Activated CD4-positive, alpha-beta T cell treated with anti-CD3 and anti-CD28 coated beads, Interleukin-2, amount 50 U/mL, for 16 hours (primary cell): ENCODE results near the gene WIPF3.

ENCODE experiments used
- DNase-seq: peaks from one replicate; pipeline ENCODE4 v3.0.0-alpha.2; 2020

Gene WIPF3

DNA sequence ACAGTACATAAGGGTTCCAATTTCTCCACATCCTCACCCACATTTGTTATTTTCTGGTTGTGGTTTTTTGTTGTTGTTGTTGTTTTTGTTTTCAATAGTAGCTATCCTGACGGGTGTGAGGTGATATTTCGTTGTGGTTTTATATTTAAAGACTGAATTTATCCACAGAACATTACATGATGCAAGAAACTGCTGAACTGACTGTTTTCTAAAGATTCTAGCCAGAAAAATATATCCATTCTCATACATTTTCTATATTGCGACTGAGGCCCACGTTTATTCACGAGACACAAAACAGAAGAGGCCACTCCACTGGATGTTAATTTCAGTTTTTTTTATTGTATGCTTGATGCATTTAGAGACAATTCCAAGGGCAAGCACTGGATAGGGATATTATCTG lies 113.5 kb downstream of the WIPF3 start:
- DNase-seq, result no peak

DNA sequence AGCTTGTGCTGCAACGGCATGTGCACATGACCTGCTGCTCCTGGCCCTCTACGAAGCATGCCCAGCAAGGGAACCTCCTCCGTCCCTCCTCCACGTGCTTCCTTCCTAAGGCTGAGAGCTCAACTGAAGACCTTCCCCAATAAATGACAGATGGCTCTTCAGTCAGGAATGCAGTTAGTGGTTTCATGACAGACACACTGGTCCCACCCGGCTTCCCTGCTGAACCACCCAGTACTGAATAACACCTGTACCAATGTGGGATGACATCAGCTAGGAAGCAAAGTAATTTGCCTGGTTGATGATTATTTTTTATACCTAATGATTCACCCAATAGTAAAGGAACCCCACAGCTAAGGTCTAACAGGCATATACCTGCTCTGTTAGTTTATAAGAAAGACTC lies 114.2 kb downstream of the WIPF3 start:
- no peak for DNase-seq

DNA sequence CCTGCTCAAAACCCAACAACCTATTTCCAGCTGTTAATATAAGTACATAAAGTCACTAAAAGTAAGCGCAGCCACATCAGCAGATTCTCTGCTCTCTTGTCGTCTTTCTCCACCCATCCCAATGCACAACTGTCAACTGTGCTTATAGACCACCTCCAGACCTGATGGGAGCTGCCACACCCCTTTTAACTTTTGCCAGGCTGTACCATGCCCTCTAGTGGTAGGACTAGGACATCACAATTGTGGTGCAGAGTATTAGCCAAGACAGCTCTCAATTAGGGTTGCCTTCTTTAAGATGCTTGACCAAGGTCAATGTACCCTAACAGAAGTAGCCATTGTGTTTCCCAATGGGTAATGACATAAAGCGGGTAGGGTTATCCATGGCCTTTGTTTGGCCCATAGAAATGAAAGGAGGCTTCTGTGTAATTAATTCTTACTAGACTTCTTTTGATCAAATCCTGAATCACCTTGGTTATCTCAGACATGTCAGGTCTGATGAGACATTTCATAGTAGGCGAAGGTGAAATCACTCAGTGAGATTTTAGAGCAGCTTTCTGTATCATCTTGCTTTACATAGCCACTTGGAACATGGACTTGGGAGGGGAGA lies 115.2 kb downstream of the WIPF3 start:
- peak; percentile 66 for DNase-seq

DNA sequence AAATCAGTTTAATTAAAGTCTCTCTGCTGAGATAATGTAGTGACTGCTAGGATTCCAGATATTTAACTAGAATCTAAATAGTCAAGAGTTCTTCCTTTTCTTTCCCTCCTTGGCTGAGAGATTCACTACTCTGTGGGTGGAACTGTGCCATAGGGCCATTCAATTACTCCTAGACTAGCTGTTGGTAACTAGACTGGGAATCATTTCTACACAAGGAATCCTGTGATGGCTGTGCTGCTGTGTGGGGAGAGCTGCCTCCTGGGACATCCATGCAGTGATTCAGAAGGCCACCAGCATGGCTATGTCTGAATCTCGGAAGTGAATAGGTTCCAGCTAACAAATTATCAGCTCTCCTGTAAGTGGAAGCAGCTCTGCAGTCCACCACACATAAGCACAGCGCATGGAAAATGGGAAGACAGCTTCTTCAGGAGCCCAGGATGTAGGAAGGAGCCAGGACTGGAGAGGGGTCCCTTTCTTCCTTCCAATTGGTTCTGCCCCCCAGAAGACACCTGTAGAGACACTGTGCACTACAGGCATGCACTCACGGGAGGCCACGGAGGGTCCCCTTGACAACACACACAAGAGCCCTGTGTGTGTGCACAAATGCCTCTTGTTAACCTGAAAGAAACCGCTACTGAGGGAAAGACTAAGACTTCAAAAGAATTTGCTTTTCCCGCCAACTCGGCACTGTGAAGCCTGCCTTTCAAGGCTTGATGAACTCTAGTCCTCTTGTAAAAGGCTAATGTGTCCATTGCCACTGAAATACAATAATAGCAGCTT lies 116.8 kb downstream of the WIPF3 start:
- DNase-seq, result no peak

DNA sequence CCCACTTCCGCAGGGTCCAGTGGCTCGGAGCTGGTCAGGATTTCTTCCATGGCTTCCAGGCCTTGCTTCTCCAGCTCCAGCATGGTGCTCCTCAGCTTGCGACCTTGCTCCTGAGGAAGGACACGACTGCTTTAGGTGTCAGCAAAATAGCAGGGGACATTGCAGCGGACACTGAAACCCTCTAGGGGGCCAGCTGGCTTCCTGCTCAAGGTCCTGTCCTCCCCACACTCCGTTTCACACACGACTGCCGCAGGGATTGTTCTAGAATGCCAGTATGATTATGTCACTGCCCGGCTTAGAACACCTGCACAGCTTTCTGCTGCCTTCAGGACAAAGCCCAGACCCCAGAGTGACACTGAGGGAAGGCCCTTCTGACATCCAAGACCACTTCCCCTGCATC lies 117.7 kb downstream of the WIPF3 start:
- no peak for DNase-seq

DNA sequence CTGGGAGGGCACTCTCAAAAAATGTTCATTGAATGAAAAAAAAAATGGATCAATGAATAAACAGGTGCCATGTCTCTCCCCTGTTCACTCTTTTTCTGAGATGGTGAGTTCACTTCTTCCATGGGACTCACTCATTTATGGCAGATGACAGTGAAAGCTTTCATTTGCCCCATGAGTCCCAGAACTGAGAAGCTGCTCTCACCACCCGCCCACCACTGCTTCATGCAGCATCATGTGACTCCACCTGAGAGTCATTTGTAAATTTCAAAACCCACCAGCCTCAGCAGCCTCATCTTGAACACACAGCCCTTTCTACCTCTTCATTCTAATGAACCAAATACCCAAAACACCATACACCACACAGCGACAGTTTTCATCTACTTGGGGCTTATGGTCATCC lies 118.4 kb downstream of the WIPF3 start:
- DNase-seq, result no peak

DNA sequence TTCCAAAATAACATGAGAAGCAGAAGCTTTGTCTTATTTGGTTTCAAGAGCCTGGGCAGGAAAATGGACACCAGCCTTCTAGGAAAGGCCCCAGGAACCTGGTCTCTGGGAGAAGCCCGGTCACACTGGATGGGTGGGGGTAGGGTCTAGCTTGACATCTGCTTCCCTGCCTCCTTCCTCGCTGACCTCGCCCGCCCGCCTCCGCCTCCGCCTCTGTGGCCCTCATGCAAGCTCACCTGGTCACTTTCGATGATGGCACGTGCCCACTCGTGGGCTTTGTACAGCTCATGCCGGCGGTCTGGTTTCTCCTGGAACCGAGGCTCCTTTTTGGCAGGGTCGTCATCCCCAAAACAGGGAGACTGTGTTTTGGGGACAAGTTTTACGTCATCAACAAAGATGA lies 119.9 kb downstream of the WIPF3 start:
- DNase-seq, result no peak

DNA sequence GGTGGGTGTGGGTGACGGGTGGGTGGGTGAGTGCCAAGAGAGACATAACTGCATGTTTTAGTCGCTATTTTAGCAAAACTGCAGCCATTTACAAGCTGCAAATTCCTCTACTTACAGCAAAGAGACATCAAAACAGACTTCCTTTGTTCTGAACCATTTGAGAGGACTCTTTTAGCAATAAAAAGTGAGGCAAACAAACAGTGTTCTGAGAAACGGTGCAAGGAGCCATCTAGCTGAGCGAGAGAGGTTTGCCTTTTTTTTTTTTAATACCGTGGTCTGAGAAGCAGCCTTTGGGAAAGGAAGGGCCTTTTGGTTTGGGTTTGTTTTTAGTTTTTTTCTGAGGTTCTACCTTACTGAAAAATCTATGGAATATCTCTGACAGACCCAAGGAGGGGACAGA lies 120.4 kb downstream of the WIPF3 start:
- DNase-seq, result no peak

DNA sequence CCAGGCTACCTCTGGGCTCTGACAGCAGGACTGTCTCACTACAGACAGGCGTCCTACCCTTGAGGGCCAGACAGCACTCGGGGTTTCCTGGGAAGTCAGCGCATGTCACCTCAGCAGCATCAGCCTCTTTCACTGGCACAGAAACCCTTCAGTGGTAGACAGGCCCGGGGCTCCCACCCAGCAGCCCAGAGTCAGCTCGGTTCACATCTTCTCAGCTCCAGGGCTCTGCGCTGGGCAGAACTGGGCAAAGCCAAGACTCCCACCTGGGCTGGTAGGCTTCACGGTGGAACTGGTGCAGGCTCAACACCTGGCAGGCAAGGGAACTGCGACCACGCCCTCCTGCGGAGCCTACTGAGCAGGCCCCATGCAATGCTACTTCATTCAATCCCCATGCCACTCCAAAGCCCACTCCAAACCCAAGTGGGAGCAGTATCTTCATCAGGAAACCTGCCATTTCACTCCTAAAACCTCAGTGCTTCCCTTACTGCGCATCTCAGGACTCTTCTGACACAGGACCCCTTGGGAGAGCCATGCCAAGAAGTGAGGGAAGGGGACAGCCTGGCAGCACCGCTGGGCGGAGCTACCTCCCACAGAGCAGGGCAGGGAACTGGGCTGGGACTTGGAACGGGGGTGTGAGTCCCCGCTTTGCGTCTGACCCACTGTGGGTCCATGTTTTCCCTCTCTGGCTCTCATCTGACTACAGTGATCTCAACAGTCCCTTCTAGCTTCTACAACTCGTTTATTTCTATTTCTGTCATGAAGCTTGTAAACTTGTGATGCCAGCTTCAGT lies 122.9 kb downstream of the WIPF3 start:
- no peak for DNase-seq

DNA sequence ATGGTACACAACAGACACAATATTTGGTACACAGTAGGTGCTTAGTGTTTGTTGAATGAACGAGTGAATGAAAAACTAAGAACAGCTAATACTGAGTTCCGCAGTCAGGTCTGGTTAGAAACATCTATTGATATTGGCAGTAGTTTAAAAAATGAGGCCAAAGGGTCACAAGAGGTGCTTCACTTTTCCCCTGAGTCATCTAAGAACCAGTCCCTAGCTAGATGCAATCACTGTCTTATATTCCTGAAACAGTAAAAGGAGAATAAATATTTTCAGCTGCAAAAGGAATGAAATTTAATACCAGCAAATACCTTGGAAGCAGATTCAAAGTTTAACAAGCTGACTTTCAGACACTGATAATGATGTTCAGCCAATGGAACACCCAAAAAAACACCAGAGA lies 128.8 kb downstream of the WIPF3 start:
- DNase-seq, result no peak

DNA sequence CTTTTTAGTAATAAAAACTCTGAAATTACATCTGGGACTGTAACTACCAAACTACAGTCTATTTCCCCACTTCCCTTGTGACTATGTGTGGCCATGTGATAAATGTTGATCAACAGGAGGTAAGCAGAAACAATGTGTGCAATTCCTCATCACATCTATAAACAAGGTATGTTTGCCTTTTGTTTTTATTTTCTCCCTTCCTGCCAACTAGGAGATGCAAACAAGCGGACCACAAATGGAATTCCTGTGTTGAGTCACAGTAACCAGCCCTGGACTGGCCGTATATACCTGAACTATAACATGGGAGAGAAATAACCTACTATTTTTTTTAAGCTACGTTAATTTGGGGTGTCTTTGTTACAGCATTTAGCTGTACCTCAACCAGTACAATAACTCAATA lies 130.8 kb downstream of the WIPF3 start:
- no peak for DNase-seq

DNA sequence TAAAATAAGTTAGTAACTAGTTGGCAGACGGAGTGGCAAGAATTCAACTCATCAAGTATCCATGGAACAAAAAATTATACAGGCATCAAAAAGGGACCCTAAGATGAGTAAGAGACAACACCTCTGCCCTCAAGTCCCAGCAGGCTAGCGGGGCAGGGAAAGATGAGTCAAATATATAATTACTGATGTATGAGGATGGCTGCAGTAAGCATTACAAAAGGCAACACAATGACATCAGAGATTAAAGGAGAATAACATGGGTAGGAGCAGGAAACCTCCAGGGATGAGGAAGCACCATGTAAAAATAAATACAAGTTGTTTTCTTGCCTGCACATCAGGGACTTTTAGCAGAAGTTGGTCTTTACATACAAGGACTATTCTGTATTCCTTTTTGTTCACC lies 133.9 kb downstream of the WIPF3 start:
- DNase-seq, result no peak

DNA sequence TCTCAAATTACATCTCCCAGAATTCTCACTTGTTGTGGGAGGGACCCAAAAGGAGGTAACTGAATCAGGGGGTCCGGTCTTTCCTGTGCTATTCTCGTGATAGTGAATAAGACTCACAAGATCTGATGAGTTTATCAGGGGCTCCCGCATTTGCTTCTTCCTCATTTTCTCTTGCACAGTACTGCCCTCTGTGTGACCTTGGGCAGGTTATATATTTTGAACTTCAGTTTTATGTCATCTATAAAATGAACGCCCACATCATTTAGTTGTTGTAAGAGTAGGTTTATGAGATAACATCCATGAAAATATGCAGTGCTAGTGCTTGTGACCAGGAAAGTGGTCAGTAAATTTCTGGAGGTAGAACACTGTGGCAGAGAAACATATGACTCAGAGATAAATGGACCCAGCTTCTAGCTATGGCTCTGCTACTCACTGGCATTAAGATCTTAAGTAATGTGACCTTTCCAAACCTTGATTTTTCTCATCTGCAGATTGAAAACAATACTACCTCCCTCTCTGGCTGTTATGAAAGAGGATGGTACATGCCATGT lies 139.0 kb downstream of the WIPF3 start:
- DNase-seq, result no peak

DNA sequence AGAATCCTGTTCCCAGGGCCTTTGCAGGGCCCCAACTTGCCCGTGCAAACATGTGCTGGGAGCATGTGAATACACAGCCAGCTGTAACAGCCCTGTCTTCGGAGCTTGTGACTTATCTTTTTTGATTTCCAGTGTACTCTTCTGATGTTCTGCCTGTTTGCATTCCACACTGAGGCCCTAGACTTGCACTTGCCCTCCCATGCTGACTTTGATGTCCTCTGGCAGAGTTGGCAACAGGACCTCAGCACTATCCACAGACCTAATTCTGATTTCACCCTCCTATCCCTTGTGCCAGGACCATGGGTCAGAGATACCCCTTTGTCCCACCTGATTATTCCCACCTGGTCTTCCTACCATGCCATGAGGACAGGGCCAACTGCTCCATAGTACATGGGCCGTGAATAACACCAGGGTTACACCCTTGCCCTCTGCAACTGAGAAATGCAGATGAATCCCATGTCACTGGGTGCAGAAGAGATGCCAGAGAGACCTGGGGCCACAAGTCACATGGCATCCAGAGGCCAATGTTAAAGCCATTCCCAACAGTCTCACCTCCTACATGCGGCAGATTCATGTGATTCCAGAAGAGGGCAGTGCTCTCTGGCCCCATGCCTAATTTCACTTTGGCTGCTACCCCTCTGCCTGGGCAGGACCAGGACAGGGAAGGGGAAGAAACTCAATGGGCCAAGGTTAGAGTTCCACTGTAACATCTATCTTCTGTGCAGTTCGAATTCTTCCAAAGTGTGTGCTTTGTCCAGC lies 140.3 kb downstream of the WIPF3 start:
- DNase-seq, result no peak

DNA sequence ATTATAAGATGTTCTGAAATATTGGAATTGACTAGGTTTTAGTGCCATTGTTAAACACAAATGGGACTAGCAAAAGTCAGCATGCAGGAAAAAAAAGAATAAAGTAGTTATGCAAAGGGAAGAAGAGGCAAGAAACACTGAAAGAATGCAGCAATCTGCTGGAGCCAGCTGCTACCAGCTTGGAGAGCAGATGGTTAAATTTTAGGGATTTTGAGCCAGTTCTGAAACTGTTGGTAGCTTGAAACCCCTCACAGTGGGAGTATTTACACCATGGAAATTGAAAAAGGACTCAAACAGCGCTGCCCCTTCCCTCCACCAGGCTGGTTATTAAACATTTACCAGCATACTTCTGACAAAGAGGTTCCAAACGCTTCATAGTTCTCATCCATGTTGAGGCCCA lies 142.3 kb downstream of the WIPF3 start:
- no peak for DNase-seq

DNA sequence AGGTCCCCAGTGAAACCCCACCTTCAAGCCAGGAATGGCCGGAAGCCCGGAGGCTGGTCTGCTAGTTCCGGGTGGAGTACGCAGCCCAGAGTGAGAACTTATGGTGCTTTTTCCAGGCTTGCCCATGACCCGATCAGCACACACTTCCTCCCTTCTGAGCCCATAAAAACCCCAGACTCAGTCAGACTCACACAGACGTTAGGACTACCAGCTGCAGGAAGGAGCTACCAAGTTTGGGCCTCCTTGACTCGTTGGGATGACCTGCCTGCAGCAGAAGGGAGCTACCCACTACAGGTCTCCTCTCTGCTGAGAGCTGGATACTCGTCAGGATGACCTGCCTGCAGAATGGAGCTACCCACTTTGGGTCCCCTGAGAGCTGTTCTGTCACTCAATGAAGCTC lies 144.2 kb downstream of the WIPF3 start:
- no peak for DNase-seq

DNA sequence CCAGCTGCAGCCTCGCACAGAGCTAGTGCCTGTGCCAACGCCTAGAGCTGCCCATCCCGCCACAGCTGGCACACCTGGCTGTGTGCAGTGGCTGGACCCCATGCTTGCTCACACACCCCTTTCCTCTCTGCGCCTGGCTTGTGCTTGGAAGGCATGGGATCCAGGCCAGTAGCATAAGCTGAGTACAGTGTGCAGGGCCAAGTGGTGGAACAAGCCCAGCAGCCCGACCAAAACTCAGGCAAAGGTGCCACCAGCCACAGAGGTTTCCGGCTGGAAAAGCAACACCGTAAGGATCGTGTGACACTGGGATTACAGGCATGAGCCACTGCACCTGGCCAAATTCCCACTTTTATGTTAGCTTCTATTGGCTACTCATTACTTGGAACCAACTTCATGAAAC lies 144.9 kb downstream of the WIPF3 start:
- DNase-seq, result no peak

DNA sequence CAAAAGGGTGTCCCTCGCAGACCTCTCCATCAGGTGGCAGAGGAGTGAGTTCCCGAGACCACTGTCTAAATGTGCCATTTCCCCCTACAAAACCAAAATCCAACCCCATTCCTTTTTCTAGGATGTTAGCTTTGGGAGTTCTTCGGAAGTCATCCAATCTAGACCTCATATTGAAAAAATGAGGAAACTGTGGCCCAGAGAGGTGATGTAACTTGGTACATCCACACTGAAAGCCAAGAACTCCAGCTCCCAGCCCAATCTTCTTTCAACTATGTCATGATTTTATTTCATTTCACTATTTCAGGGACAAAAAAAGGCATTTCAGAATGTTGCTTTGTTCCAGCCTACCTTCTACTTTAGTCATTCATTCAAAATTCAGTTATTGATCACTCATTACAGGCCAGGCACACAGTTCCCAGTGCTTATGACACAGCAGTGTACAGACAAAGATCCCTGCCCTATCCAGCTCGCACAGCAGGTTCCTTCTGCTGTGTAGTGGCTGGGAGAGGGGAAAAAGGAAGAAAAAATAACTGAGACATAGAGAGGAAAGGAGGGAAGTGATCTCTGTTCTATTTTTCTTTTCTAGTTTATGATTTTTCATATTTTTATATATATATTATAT lies 147.5 kb downstream of the WIPF3 start:
- no peak for DNase-seq

DNA sequence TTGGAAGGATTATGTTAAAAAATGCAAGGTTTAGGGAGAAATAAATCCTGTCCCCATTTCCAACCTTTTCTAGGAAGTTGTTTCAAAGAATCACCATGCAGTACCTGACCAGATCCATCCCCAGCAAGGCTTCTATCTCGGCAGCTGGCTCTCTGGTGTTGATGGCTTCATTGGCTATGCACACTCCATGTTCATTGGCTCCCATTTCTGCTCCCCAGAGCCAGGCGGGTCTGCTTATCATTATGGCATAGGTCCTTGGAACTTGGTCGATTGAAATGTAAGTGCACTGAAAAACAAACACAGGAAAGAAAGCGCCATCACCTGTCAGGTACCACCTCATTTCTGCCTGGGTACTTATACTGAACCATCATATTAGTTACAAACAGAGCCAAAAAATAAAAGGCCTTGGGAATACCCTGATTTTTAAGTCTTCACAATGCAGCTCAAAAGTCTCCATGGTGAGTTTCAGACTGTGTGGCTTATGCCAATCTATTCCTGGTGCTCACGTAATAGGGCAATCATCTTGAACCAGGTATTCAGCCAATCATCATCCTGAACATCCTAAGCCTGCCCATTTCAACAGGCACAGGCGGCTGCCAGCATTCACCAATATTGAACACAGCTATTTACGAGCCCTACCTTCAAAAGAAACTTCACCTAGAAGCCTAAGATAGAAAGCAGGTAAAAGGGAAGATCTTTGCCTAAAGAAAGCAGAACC lies 148.9 kb downstream of the WIPF3 start:
- no peak for DNase-seq

DNA sequence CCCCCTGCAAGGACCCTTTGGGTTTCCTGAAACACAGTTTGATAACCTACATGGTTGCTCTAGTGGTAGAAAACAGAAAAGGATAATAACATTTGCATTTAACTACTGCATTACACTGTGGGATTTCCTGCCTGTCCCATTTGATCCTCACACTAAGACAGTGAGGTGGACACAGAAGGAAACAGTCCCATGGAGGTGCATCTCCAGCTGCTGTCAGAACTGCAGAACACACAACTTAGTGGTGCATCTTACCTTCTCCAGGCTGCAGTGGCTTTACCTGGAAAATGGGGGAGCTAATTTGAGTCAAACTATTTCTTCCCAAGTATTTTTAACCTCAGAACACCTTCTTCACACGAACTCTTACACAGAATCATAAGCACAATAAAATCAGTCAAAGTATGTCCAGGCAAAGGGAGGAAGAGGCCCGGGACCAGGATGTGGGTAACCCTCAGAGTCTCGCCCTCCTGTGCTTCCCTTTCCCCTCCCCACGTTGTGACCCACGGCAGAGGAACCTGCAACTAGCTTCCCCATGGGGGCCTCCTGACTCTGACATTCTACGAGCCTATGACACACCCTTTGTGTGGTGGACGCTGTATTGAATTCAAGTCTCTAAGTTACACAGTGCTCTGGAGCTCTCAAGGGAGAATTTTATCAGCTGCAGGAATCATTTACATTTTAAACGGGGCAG lies 149.6 kb downstream of the WIPF3 start:
- peak; percentile 24 for DNase-seq

DNA sequence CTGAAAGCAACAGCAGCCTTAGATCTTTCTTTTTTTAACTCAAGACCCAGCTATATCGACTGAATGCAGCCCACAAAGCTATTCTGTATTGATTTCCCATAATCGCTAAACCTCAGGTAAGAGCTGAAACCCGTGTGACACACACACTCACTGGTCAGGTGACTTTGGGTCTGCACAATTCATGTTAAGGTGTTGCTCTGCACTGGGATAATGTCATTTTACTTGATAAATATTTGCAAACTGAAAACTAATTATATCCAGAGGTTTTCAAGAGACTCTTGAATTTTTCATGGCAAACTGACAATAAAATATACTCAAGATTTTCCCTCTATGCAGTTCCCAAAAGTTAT lies 150.2 kb downstream of the WIPF3 start:
- DNase-seq, result no peak
